Thyroid gland (tissue), 4 donors: Measurements from ENCODE around the gene BCL2.

Experiments used
- POLR2A ChIP-seq, 2 donors: fragments of 450-650 bp; IDR thresholded peaks; one replicate each; pipeline ENCODE4 v1.6.1; 2017; ENCODE audit warnings: antibody characterized with exemption in 2 of 2, mild to moderate bottlenecking in 2 of 2, moderate library complexity in 1 of 2
- TF ChIP-seq, protein P1 (sequence below), 6 experiments: fragments of 200-600 bp in 3 of 6; fragments of 450-650 bp in 3 of 6; sonication (generic) in 3 of 6; IDR thresholded peaks; one replicate each; pipeline ENCODE4 v1.5.1; 2016 to 2019; ENCODE audit warnings: antibody characterized with exemption in 6 of 6, mild to moderate bottlenecking in 2 of 6, inconsistent platforms in 1 of 6, moderate library complexity in 1 of 6

DNA sequence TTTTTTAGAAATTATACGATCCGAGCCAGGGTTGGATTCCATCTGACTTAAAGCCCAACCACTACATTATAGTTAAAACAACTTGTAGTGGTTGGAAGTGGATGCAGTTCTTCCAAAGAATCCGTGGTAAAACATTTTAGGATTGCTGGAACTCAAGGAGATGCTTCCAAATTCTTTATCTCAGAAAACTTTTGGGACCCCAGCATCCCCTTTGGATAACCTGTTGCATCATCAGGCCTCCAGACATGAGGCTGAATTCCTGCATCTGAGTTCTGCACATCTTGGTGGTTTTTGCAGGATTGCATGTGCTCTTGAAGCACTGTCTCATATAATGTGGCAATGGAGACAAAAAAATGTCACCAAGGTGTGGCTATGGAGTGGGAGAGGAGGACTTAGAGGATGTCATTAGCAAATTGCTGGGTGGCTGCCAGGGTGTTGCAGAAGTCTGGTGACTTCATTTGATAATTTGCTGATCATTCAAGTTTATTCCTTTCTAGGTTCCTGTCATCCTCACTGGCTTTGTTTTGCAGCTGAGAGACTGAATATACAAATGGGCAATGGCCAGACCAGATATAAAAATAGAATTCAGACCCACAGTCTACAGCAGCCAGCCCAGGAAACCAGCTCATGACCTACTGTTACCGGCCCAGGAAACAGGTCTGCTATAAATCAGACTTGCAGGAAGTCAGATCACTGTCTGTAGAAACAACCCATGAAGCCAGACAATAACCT, 207.7 kb downstream of the BCL2 start:
- TF ChIP-seq, protein P1, sequence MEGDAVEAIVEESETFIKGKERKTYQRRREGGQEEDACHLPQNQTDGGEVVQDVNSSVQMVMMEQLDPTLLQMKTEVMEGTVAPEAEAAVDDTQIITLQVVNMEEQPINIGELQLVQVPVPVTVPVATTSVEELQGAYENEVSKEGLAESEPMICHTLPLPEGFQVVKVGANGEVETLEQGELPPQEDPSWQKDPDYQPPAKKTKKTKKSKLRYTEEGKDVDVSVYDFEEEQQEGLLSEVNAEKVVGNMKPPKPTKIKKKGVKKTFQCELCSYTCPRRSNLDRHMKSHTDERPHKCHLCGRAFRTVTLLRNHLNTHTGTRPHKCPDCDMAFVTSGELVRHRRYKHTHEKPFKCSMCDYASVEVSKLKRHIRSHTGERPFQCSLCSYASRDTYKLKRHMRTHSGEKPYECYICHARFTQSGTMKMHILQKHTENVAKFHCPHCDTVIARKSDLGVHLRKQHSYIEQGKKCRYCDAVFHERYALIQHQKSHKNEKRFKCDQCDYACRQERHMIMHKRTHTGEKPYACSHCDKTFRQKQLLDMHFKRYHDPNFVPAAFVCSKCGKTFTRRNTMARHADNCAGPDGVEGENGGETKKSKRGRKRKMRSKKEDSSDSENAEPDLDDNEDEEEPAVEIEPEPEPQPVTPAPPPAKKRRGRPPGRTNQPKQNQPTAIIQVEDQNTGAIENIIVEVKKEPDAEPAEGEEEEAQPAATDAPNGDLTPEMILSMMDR (IDR thresholded peaks at IDR 0.05), result no peak
- TF ChIP-seq POLR2A (IDR thresholded peaks at IDR 0.05), result no peak
